ENCODE data around the gene GPR176.

The GPR176 gene

GRCh38 chr15:39799552-39800011 is 120.5 kb downstream of the GPR176 start:
- DNase-seq (ENCODE audit: low read depth): no peak

DNA sequence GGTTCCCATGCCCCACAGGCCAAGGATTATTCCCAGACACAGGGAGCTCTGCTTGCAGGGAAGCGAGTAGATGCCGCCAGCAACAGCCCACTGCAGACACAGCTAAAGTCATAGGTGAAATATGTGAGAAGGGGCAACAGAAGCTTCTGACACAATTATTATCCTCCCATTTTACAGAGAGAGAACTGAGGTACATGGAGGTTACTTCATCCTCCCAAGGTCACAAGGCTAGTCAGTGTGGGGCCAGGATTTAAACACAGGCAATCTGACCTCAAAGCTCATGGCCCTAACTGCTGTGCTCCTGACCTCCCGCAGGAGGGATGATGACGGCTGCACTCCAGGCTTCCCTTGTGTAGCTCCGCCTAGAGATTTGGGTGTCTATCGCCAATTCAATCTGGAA is 121.7 kb downstream of the GPR176 start:
- DNase-seq (ENCODE audit: low read depth): no peak
- no peak overlapping the region for H3K4me3 ChIP-seq (ENCODE audit: low read depth, low read length)
- no peak for TF ChIP-seq CTCF (IDR thresholded peaks at IDR 0.05; ENCODE audit: insufficient read depth, low read depth, low read length, missing control alignments)

More at GRCh38 chr15:39799552-39800011, 120.5 kb downstream of the GPR176 start:
- no peak overlapping the region for H3K4me3 ChIP-seq (ENCODE audit: low read depth, low read length)
- TF ChIP-seq CTCF (IDR thresholded peaks at IDR 0.05; ENCODE audit: insufficient read depth, low read depth, low read length, missing control alignments): no peak

GRCh38 chr15:39797407-39797806 is 122.7 kb downstream of the GPR176 start:
- H3K4me3 ChIP-seq (ENCODE audit: low read depth, low read length): no peak overlapping the region
- DNase-seq (ENCODE audit: low read depth): peak; percentile 59
- TF ChIP-seq CTCF (IDR thresholded peaks at IDR 0.05; ENCODE audit: insufficient read depth, low read depth, low read length, missing control alignments): no peak

DNA sequence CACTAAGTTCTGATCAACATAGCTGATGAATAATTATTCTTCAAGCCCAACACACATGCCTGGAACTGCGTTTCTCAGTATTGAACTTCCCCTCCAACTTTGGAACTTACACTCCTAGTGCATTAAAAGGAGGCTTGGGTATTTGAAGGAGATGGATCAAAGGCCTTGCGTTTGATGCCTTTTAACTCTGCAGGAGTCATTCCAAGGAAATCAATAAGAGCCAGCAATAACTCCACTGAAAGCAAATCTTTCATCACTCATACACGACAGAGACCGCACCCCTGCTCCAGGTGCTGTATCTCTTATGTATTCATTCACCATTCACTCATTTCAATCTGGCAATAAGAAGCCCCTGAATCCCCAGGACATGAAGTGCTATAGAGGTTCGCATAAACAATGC is 123.5 kb downstream of the GPR176 start:
- DNase-seq (ENCODE audit: low read depth): no peak
- H3K4me3 ChIP-seq (ENCODE audit: low read depth, low read length): no peak overlapping the region
- TF ChIP-seq CTCF (IDR thresholded peaks at IDR 0.05; ENCODE audit: insufficient read depth, low read depth, low read length, missing control alignments): no peak

GRCh38 chr15:39795486-39795885 is 124.6 kb downstream of the GPR176 start:
- H3K4me3 ChIP-seq (ENCODE audit: low read depth, low read length): no peak overlapping the region
- TF ChIP-seq CTCF (IDR thresholded peaks at IDR 0.05; ENCODE audit: insufficient read depth, low read depth, low read length, missing control alignments): no peak
- DNase-seq (ENCODE audit: low read depth): peak; percentile 18

GRCh38 chr15:39794954-39795353 is 125.1 kb downstream of the GPR176 start:
- no peak for DNase-seq (ENCODE audit: low read depth)
- no peak for TF ChIP-seq CTCF (IDR thresholded peaks at IDR 0.05; ENCODE audit: insufficient read depth, low read depth, low read length, missing control alignments)

GRCh38 chr15:39793923-39794322 is 126.1 kb downstream of the GPR176 start:
- no peak for DNase-seq (ENCODE audit: low read depth)
- TF ChIP-seq CTCF (IDR thresholded peaks at IDR 0.05; ENCODE audit: insufficient read depth, low read depth, low read length, missing control alignments): no peak
- H3K4me3 ChIP-seq (ENCODE audit: low read depth, low read length): no peak overlapping the region

More at GRCh38 chr15:39794954-39795353, 125.1 kb downstream of the GPR176 start:
- no peak overlapping the region for H3K4me3 ChIP-seq (ENCODE audit: low read depth, low read length)

All from GM12865 (cell line).